GM21529 (cell line): ENCODE measurements around the gene SRSF4.

Experiments used
- ATAC-seq: cut with Tn5 transposase; IDR thresholded peaks from one replicate; pipeline ENCODE4 v1.9.1; 2021; ENCODE audit not compliant: unreplicated experiment

The SRSF4 gene

GRCh38 chr1:29099286-29099685, 82.4 kb downstream of the SRSF4 start:
- no peak for ATAC-seq
